ENCODE data around the gene AXIN2. TPM values are rescaled to one million over a fixed set of nuclear protein-coding genes. Genes with fewer than 3 reads are reported as not detected.

AXIN2 gene, protein sequence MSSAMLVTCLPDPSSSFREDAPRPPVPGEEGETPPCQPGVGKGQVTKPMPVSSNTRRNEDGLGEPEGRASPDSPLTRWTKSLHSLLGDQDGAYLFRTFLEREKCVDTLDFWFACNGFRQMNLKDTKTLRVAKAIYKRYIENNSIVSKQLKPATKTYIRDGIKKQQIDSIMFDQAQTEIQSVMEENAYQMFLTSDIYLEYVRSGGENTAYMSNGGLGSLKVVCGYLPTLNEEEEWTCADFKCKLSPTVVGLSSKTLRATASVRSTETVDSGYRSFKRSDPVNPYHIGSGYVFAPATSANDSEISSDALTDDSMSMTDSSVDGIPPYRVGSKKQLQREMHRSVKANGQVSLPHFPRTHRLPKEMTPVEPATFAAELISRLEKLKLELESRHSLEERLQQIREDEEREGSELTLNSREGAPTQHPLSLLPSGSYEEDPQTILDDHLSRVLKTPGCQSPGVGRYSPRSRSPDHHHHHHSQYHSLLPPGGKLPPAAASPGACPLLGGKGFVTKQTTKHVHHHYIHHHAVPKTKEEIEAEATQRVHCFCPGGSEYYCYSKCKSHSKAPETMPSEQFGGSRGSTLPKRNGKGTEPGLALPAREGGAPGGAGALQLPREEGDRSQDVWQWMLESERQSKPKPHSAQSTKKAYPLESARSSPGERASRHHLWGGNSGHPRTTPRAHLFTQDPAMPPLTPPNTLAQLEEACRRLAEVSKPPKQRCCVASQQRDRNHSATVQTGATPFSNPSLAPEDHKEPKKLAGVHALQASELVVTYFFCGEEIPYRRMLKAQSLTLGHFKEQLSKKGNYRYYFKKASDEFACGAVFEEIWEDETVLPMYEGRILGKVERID
- total RNA-seq: 1 to 10 TPM; 3.7 to 6.2 (median 4.6) TPM

GRCh38 chr17:65561452-65562205 is at the start of gene AXIN2:
Gene AXIN2 (minus strand): TSS chr17:65561648. CDS start chr17:65558620, 3,028 bp downstream.
- TF ChIP-seq, protein P1, sequence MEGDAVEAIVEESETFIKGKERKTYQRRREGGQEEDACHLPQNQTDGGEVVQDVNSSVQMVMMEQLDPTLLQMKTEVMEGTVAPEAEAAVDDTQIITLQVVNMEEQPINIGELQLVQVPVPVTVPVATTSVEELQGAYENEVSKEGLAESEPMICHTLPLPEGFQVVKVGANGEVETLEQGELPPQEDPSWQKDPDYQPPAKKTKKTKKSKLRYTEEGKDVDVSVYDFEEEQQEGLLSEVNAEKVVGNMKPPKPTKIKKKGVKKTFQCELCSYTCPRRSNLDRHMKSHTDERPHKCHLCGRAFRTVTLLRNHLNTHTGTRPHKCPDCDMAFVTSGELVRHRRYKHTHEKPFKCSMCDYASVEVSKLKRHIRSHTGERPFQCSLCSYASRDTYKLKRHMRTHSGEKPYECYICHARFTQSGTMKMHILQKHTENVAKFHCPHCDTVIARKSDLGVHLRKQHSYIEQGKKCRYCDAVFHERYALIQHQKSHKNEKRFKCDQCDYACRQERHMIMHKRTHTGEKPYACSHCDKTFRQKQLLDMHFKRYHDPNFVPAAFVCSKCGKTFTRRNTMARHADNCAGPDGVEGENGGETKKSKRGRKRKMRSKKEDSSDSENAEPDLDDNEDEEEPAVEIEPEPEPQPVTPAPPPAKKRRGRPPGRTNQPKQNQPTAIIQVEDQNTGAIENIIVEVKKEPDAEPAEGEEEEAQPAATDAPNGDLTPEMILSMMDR (IDR thresholded peaks at IDR 0.05; ENCODE audit: low read depth): no peak

GRCh38 chr17:65609749-65610148 is 48.3 kb upstream of the AXIN2 start:
- TF ChIP-seq, protein P1 (IDR thresholded peaks at IDR 0.05; ENCODE audit: low read depth): no peak

GRCh38 chr17:65609286-65609685 is 47.8 kb upstream of the AXIN2 start:
- TF ChIP-seq, protein P1 (IDR thresholded peaks at IDR 0.05; ENCODE audit: low read depth): no peak

- TF ChIP-seq, protein P1 (IDR thresholded peaks at IDR 0.05; ENCODE audit: low read depth): no peak
Observed at GRCh38 chr17:65604070-65604469, 42.6 kb upstream of the AXIN2 start.

- TF ChIP-seq, protein P1 (IDR thresholded peaks at IDR 0.05; ENCODE audit: low read depth): no peak
Observed at GRCh38 chr17:65601881-65602280, 40.4 kb upstream of the AXIN2 start.

DNA sequence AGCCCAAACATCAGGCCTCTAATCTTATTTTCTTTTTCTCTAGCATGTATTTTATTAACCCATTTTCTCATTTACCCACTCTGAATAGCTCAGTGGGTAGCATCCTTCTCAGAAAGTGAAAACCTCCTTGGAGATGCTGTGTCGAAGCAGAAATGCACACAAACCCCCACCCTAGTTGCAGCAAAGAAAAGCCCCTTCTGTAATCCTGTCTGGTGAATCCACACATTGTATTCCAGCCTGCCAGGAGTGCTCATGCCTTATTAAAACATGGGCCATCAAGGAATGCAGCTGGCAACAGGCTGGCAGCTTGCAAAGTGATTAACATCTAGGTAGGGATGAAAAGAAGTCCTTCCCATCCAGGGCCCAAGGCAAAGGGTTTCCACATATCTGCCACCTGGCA is 39.7 kb upstream of the AXIN2 start:
- TF ChIP-seq, protein P1 (IDR thresholded peaks at IDR 0.05; ENCODE audit: low read depth): no peak
